ENCODE measurements around the gene GJB5. TPM values are rescaled to one million over a fixed set of nuclear protein-coding genes. Genes with fewer than 3 reads are reported as not detected.
"Not testable (repeated sequence)": the region's sequence is repeated elsewhere in the genome, so short reads cannot be mapped to it uniquely, and the experiment has no call there.

GJB5 gene
- total RNA-seq, 2 experiments from 2014 or later = not detected

- no peak for ATAC-seq
- Mint-ChIP-seq H3K4me3 (no peak overlapping the region), H3K4me1 (no peaks in the 10 kb centered on the region), H3K36me3 (no peaks in the 10 kb centered on the region), H3K27ac (no peak overlapping the region), H3K27me3 (peaks cover 16% of the 10 kb centered on the region), H3K9me3 (ENCODE audit: low read depth) (no peaks in the 10 kb centered on the region)
- CTCF ChIA-PET = interaction anchor here (1.2 kb wide), 1 partner anchor 12 kb away, joined by 4 read pairs; no protein-coding TSS in a partner anchor
- DNase-seq = no peak
These were observed 24.4 kb upstream of the GJB5 start for GRCh38 chr1:34730485-34730884.

GRCh38 chr1:34732831-34733230 lies 22.0 kb upstream of the GJB5 start:
- H3K27ac Mint-ChIP-seq; H3K9me3 Mint-ChIP-seq (ENCODE audit: low read depth); CTCF ChIA-PET; H3K4me3 Mint-ChIP-seq; H3K36me3 Mint-ChIP-seq; H3K27me3 Mint-ChIP-seq; H3K4me1 Mint-ChIP-seq; DNase-seq; ATAC-seq: not testable (repeated sequence)

- ATAC-seq (no peak), DNase-seq (no peak)
- Mint-ChIP-seq H3K27ac (no peak overlapping the region), H3K4me1 (no peaks in the 10 kb centered on the region), H3K36me3 (no peaks in the 10 kb centered on the region), H3K4me3 (no peak overlapping the region), H3K27me3 (peaks cover 6% of the 10 kb centered on the region), H3K9me3 (ENCODE audit: low read depth) (no peaks in the 10 kb centered on the region)
- CTCF ChIA-PET = no interaction called here
These were observed 18.2 kb upstream of the GJB5 start for GRCh38 chr1:34736692-34737091.

- H3K4me3 Mint-ChIP-seq; H3K27me3 Mint-ChIP-seq; H3K36me3 Mint-ChIP-seq; H3K4me1 Mint-ChIP-seq; H3K27ac Mint-ChIP-seq; ATAC-seq; H3K9me3 Mint-ChIP-seq (ENCODE audit: low read depth); CTCF ChIA-PET; DNase-seq: not testable (repeated sequence)
These were observed 17.6 kb upstream of the GJB5 start for GRCh38 chr1:34737236-34737635.

GRCh38 chr1:34739613-34740012 lies 15.2 kb upstream of the GJB5 start:
- H3K27me3 Mint-ChIP-seq = peaks cover 5% of the 10 kb centered on the region
- ATAC-seq (no peak), DNase-seq (no peak)
- no peaks in the 10 kb centered on the region for H3K4me1 Mint-ChIP-seq
- no peak overlapping the region for H3K4me3 Mint-ChIP-seq
- CTCF ChIA-PET = interaction anchor here (1.4 to 2.5 kb wide), 2 partner anchors 279 to 1107 kb away, joined by 5 to 7 read pairs; no protein-coding TSS in a partner anchor
- no peaks in the 10 kb centered on the region for H3K9me3 Mint-ChIP-seq (ENCODE audit: low read depth)
- H3K27ac Mint-ChIP-seq = no peak overlapping the region
- H3K36me3 Mint-ChIP-seq = no peaks in the 10 kb centered on the region

- H3K4me3 Mint-ChIP-seq = no peak overlapping the region
- CTCF ChIA-PET = interaction anchor here (1.4 to 2.5 kb wide), 2 partner anchors 280 to 1108 kb away, joined by 5 to 7 read pairs; no protein-coding TSS in a partner anchor
- H3K4me1 Mint-ChIP-seq = no peaks in the 10 kb centered on the region
- no peak overlapping the region for H3K27ac Mint-ChIP-seq
- ATAC-seq (no peak), DNase-seq (no peak)
- H3K9me3 Mint-ChIP-seq (ENCODE audit: low read depth) = no peaks in the 10 kb centered on the region
- H3K36me3 Mint-ChIP-seq = no peaks in the 10 kb centered on the region
- H3K27me3 Mint-ChIP-seq = peaks cover 5% of the 10 kb centered on the region
These were observed 14.5 kb upstream of the GJB5 start for GRCh38 chr1:34740161-34740868.

- H3K27me3 Mint-ChIP-seq = peaks cover 5% of the 10 kb centered on the region
- DNase-seq (peak; percentile 81), ATAC-seq (peak; percentile 95)
- CTCF ChIA-PET = interaction anchor here (0.7 to 2.6 kb wide), 22 partner anchors 8 to 1110 kb away, joined by 3 to 20 read pairs (median 4); partner anchors contain the start of genes GJB5 and SMIM12
- no peaks in the 10 kb centered on the region for H3K4me1 Mint-ChIP-seq
- H3K27ac Mint-ChIP-seq = no peak overlapping the region
- H3K4me3 Mint-ChIP-seq = no peak overlapping the region
- H3K36me3 Mint-ChIP-seq = no peaks in the 10 kb centered on the region
- H3K9me3 Mint-ChIP-seq (ENCODE audit: low read depth) = no peaks in the 10 kb centered on the region
These were observed 12.1 kb upstream of the GJB5 start for GRCh38 chr1:34742667-34743270.

GRCh38 chr1:34743775-34744174 lies 11.1 kb upstream of the GJB5 start:
- no peak for ATAC-seq
- H3K9me3 Mint-ChIP-seq (ENCODE audit: low read depth) = no peaks in the 10 kb centered on the region
- H3K36me3 Mint-ChIP-seq = no peaks in the 10 kb centered on the region
- CTCF ChIA-PET = interaction anchor here (0.6 to 2.6 kb wide), 11 partner anchors 9 to 285 kb away, joined by 3 to 20 read pairs (median 4); partner anchors contain the start of gene GJB5
- H3K27ac Mint-ChIP-seq = no peak overlapping the region
- peaks cover 5% of the 10 kb centered on the region for H3K27me3 Mint-ChIP-seq
- no peak overlapping the region for H3K4me3 Mint-ChIP-seq
- DNase-seq = no peak
- no peaks in the 10 kb centered on the region for H3K4me1 Mint-ChIP-seq

- H3K4me3 Mint-ChIP-seq = no peak overlapping the region
- no peak overlapping the region for H3K27ac Mint-ChIP-seq
- no peak for DNase-seq
- H3K27me3 Mint-ChIP-seq = peaks cover 5% of the 10 kb centered on the region
- no peak for ATAC-seq
- H3K9me3 Mint-ChIP-seq (ENCODE audit: low read depth) = no peaks in the 10 kb centered on the region
- no peaks in the 10 kb centered on the region for H3K36me3 Mint-ChIP-seq
- CTCF ChIA-PET = no interaction called here
- H3K4me1 Mint-ChIP-seq = no peaks in the 10 kb centered on the region
These were observed 10.0 kb upstream of the GJB5 start for GRCh38 chr1:34744851-34745250.

GRCh38 chr1:34745666-34746065 lies 9.2 kb upstream of the GJB5 start:
- no peak for DNase-seq
- H3K9me3 Mint-ChIP-seq (ENCODE audit: low read depth) = no peaks in the 10 kb centered on the region
- H3K36me3 Mint-ChIP-seq = no peaks in the 10 kb centered on the region
- H3K4me1 Mint-ChIP-seq = no peaks in the 10 kb centered on the region
- CTCF ChIA-PET = interaction anchor here (0.9 kb wide), 1 partner anchor 10 kb away, joined by 3 read pairs; no protein-coding TSS in a partner anchor
- no peak overlapping the region for H3K27ac Mint-ChIP-seq
- ATAC-seq = no peak
- H3K4me3 Mint-ChIP-seq = no peak overlapping the region
- H3K27me3 Mint-ChIP-seq = peaks cover 5% of the 10 kb centered on the region

- Mint-ChIP-seq H3K36me3 (no peaks in the 10 kb centered on the region), H3K27ac (no peak overlapping the region), H3K27me3 (peaks cover 5% of the 10 kb centered on the region), H3K4me3 (no peak overlapping the region), H3K4me1 (no peaks in the 10 kb centered on the region), H3K9me3 (ENCODE audit: low read depth) (no peaks in the 10 kb centered on the region)
- CTCF ChIA-PET = interaction anchor here (0.9 kb wide), 1 partner anchor 11 kb away, joined by 3 read pairs; no protein-coding TSS in a partner anchor
- no peak for DNase-seq
- ATAC-seq = no peak
These were observed 8.7 kb upstream of the GJB5 start for GRCh38 chr1:34746101-34746500.

- Mint-ChIP-seq H3K36me3 (no peaks in the 10 kb centered on the region), H3K4me3 (no peak overlapping the region), H3K4me1 (no peaks in the 10 kb centered on the region), H3K27me3 (peaks cover 3% of the 10 kb centered on the region), H3K27ac (no peak overlapping the region), H3K9me3 (ENCODE audit: low read depth) (no peaks in the 10 kb centered on the region)
- no peak for DNase-seq
- no peak for ATAC-seq
- CTCF ChIA-PET = no interaction called here
These were observed 7.8 kb upstream of the GJB5 start for GRCh38 chr1:34746785-34747637.

GRCh38 chr1:34747638-34747941 lies 7.3 kb upstream of the GJB5 start:
- Mint-ChIP-seq H3K36me3 (no peaks in the 10 kb centered on the region), H3K27ac (no peak overlapping the region), H3K4me1 (no peaks in the 10 kb centered on the region), H3K9me3 (ENCODE audit: low read depth) (no peaks in the 10 kb centered on the region), H3K4me3 (no peak overlapping the region), H3K27me3 (no peaks in the 10 kb centered on the region)
- ATAC-seq = no peak
- DNase-seq = no peak
- CTCF ChIA-PET = no interaction called here
